Stimulated activated CD4-positive, alpha-beta T cell treated with anti-CD3 and anti-CD28 coated beads, Interleukin-4, amount 100 ng/mL, for 1 hour (primary cell): ENCODE measurements around the gene HIVEP2.
"Not testable (repeated sequence)": the region's sequence is repeated elsewhere in the genome, so short reads cannot be mapped to it uniquely, and the experiment has no call there.

ENCODE experiments used
- DNase-seq: peaks from one replicate; pipeline ENCODE4 v3.0.0-alpha.2; 2020

The HIVEP2 gene, protein sequence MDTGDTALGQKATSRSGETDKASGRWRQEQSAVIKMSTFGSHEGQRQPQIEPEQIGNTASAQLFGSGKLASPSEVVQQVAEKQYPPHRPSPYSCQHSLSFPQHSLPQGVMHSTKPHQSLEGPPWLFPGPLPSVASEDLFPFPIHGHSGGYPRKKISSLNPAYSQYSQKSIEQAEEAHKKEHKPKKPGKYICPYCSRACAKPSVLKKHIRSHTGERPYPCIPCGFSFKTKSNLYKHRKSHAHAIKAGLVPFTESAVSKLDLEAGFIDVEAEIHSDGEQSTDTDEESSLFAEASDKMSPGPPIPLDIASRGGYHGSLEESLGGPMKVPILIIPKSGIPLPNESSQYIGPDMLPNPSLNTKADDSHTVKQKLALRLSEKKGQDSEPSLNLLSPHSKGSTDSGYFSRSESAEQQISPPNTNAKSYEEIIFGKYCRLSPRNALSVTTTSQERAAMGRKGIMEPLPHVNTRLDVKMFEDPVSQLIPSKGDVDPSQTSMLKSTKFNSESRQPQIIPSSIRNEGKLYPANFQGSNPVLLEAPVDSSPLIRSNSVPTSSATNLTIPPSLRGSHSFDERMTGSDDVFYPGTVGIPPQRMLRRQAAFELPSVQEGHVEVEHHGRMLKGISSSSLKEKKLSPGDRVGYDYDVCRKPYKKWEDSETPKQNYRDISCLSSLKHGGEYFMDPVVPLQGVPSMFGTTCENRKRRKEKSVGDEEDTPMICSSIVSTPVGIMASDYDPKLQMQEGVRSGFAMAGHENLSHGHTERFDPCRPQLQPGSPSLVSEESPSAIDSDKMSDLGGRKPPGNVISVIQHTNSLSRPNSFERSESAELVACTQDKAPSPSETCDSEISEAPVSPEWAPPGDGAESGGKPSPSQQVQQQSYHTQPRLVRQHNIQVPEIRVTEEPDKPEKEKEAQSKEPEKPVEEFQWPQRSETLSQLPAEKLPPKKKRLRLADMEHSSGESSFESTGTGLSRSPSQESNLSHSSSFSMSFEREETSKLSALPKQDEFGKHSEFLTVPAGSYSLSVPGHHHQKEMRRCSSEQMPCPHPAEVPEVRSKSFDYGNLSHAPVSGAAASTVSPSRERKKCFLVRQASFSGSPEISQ (N-terminal part only)

DNA sequence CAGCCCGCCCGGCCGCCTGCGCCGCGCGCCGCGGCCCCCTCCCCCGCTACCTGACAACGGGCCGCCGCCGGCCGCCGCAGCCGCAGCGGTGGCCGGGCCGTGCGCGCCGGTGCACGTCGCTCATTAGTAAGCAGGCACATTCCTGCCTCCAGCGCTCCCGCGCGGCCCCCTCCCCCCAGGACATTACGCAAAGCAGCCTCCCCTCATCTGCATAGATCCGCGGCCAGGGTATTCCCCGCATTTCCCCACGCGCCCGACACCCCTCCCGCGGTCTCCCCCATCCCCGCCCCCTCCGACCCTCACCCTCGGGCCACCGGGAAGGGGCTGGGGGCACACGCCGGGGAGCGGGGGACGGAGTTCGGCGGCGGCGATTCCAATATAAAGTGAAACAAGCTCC lies at the start of gene HIVEP2:
HIVEP2 (minus strand) TSS at position 128 of the 397 bp plus-strand sequence. CDS start 170,438 bp downstream, outside the sequence.
- peak; percentile 91 for DNase-seq

DNA sequence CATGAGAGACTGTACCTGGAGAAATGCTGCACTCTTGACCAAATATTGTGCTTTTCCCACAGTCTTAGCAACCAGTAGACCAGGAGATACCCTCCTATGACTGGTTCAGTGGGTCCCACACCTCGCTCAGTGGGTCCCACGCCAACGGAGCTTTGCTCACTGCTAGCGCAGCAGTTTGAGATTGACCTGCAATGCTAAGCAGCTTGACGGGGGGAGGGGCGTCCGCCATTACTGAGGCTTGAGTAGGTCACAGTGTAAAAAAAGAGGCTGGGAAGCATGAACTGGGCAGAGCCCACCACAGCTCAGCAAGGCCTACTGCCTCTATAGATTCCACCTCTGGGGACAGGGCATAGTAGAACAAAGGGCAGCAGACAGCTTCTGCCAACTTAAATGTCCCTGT lies 49.0 kb upstream of the HIVEP2 start:
- no peak for DNase-seq

DNA sequence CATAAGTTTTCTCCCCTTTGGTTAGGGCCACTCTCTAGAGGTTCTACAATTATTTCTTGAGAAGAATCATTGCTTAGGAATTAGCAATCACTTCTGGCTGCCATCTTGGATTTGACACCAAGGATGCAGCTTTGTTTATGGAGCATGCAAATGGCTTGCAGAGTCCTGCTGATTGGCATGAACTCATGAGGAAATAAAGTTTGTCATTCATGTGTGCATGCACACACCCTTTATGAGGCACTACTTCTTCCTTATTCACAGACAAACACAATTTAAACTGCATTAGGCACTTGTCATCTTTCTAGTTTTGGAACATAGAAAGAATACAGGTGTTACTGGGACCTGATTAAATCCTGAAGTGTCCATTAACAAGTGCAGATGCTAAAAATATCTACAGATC lies 42.5 kb upstream of the HIVEP2 start:
- no peak for DNase-seq

DNA sequence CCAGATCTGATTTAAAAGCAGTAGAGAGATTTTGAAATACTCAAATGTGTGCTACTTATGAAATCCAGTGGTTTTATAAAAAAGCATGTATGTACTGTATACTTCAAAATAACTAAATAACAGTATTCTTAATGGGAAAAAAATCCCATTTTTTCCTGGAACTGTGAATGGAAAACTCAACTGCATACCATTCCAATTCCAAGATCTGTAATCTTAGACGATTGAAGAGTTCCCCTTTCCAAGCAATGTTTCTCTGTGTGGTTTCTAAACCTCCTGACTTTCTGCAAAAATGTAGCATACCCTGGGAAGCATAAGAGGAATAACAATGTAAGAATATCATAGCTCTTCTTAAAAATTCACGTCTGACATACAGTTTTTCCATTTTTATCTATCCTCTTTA lies 40.3 kb upstream of the HIVEP2 start:
- no peak for DNase-seq

DNA sequence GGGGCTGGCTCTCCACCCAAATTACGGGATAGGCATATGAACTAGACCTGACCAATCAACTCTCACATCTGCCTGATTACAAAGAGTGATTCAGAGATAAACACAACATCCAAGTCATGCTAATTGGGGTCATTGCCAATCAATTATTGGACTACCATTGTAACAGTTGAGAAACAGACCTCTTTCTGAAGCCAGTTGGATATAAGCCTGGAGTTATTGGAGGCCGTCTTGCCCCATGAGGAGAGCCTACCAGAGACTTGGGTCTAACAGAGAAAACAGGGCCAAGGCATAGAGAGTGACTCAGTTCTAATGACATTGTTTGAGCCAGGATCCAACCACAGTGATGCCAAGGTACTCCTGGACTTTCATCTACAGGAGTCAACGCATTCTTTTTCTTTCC lies 39.4 kb upstream of the HIVEP2 start:
- no peak for DNase-seq

DNA sequence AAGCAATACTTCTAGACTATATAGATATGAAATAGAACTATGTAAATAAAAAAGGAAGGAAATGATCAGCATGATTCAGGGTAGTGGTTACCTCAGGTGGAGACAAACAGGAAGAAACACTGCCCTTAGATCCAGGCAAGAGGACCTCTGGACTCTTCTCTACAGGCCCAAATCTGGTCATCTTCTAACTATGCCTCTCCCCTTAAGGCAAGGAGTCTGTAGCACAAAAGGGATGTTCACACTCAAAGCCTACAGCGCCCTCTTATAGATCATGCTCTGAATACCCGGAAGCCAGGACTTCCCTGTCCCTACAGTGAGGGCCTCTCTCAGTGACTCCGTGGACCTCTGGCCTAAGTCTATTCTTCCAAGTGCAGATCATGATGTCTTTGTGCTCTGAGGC lies 30.4 kb upstream of the HIVEP2 start:
- no peak for DNase-seq

DNA sequence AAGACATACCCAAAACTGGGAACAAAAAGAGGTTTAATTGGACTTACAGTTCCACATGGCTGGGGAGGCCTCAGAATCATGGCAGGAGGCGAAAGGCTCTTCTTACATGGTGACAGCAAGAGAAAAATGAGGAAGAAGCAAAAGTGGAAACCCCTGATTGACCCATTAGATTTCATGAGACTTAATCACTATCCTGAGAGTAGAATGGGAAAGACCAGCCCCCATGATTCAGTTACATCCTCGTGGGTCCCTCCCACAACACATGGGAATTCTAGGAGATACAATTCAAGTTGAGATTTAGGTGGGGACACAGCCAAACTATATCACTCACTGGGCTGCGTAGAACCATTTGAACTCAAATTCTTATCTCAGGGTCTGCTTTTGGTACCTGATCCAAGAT lies 26.0 kb upstream of the HIVEP2 start:
- not testable (repeated sequence) for DNase-seq

DNA sequence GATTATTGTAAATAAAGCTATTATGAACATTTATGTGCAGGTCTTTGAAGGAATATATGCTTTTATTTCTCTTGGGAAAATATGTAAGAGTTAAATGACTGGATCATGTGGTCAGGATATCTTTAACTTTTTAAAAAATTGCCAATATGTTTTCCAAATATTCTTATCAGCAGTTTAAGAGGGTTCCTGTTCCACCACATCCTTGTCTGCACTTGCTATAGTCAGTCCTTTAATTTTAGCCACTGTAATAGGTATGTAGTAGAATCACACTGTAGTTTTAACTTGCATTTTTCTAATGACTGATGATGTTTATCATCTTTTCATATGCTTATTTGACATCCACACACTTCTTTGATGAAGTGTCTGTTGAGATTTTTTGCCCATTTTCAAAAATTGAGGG lies 23.6 kb upstream of the HIVEP2 start:
- no peak for DNase-seq

DNA sequence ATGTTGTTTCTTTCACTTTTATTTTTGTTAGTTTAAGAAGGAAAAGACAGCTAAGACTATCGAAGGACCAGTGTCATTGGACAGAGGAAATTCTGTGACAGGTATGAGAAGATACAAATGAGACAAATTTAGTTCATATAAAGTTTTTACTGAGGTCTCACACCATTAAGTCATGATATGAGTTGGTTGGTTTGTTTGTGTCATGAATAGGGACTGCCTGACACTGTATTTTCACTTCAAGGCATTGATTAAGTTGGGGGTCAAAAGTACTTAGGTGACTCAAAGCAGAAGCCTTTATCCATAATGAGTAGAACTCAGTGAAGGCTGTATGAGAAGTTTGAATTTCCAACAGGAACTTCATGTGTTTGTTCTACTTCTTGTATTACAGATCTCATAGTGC lies 21.3 kb upstream of the HIVEP2 start:
- no peak for DNase-seq

DNA sequence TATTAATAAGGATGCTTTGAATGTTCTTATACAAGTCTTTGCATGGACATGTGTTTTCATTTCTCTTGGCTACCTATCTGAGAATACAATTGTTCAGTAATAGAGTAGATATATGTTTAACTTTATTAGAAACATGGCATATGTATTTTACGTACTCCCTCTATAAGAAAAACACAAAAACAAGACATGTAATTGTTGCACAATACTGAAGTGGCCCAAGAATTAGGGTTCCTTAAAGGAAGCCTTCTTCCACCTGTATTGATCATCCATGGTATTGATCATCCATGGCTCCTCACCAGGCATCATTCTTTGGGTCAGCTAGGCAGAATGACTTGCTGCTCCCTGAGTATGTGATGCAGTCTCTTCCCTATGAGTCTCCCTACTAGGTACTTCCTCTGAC lies 20.2 kb upstream of the HIVEP2 start:
- DNase-seq, result no peak

DNA sequence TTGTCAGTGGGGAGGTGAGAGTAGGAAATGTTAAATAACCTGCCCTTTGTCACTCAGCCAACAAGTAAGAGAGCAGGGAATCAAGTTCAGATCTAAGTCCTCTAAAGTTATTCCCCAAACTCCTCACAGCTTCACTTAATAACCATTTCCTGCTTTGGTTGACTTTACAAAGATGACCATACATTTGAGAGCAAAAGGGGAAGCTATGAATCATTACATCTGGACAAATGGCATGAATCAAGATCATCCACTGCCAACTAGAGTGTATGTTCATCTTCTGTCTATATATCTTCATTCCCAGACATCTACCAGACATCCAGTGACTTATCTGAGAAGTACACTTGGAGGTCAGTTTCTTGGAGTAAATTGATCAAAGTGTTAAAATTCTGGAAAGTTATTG lies 15.1 kb upstream of the HIVEP2 start:
- DNase-seq, result no peak

DNA sequence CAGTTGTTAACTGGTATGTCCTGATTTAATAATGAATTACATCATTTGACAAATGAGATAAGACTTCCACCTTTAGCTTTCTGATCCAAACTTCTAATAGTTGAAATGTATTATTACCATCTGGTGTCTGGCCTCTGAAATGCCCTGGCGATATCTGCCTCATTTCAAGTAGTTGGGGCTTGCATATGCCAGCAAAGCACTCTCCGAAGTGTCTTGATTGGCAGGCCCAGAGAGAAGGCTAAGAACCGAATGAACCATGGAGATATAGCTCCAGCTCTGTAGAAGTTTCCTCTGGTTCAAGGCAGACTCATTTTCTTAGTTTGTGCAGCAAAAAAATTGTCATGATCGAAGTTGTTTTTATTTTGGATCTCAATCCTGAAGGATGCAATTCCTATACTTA lies 13.4 kb upstream of the HIVEP2 start:
- no peak for DNase-seq

DNA sequence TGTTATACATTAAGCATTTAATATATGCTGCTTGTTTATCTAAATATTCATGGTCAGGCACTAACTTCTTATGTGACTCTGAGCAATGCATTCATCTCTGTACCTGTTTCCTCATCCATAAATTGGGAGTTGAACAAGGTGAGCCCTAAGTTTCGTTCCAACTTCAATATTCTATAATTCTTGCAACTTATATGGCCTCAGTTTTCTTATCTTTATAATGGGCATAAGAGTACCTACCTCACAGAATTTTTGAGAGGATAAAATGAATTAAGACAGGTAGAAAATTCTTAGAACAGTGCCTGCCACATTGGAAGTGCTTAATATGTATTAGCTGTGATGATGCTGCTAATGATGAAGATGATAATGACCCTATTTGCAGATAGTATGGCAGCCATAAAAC lies 11.8 kb upstream of the HIVEP2 start:
- DNase-seq, result no peak

DNA sequence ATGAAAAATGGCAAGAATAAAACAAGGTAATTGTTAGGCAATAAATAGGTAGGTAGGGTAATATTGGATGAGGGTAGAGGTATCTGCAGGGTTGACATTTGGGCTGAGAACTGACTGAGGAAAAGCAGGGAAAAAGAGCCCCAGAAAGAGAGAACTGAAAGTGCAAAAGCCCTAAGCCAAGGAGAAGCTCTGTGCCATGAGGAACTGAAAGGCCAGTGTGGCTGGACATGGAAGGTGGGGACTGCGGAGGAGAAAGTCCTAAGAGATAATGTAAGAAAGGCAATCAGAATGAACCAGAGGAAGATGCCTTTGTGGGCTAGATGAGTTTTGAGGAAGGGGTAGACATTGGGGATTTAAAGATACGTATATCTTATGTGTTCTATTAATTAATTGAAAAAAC lies 9.9 kb upstream of the HIVEP2 start:
- DNase-seq, result no peak

DNA sequence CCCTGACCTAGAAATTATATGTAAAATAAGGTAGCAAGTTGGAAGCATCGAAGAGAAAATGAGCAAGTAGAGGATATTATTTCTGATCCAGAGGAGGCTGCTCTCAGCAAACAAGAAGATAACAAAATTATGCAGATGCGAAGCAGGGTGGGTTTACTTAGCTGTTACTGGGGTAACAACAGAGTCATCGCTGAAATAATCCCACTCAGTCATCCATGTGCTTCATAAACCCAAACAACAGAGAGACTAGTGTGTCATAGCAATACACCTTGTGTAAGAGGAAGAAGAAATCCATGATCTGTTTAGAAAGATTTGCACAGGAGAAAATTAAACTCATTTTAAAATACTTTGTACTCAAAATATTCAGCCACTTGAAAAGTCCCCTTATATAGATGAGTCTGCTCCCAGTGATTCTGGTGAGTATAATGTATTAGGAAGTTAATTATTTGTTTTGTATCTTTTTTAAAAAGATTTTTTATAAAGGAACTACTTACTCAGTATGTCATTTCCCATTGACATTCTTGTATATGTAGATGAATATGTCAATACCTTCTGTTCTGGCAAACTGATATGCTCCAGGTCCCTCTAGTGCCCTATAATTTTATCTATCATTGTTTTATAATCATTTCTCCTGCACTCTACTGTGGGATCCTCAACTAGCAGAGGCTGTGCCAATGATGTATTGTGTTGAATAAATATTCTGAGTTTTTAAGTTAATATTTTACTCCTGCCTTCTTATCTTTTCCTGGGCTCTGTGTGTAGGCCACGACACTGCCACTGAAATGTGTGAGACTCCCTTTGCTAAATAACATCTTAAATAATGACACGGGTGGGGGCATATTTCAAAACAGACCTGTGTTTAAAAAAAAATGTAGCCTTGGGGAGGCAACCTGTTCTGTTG lies 8.6 kb upstream of the HIVEP2 start:
- DNase-seq, result no peak

DNA sequence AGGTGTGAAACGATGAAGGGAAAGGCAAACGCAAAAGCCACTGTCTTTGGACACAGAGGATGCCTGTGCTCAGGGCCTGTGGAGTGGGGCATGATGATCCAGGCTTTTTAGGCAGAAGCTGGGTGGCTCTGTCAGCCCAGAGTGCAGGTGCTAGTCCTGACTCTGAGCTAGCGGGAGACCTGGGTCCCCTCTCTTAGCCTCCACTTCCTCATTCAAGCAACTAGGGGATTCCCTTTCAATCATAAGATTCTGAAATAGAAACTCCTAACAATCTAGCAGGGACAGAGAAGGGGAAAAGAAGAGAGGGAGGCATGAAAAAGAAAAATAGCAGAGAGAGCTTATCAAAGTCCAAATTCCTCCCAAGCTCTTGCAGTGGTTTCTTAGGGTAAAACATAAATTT lies 7.6 kb upstream of the HIVEP2 start:
- DNase-seq, result no peak

DNA sequence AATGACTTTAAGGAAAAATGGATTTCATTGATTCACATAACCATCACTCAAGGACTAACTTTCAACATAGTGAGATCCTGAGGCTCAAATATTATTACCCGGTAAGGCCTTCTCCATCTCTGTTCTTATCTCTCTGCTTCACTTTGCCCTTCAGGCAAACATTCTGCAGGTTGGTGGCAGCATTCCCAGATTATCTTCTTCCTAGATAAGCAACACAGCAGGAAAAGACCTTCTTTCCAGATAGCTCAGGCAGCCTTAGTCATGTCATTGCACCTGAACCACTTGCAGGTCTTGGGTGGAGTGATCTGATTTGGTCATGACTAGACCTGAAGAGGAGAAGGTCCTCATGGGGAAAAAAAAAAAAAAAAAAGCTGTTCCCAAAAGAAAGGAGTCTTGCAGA lies 5.3 kb upstream of the HIVEP2 start:
- DNase-seq, result no peak

DNA sequence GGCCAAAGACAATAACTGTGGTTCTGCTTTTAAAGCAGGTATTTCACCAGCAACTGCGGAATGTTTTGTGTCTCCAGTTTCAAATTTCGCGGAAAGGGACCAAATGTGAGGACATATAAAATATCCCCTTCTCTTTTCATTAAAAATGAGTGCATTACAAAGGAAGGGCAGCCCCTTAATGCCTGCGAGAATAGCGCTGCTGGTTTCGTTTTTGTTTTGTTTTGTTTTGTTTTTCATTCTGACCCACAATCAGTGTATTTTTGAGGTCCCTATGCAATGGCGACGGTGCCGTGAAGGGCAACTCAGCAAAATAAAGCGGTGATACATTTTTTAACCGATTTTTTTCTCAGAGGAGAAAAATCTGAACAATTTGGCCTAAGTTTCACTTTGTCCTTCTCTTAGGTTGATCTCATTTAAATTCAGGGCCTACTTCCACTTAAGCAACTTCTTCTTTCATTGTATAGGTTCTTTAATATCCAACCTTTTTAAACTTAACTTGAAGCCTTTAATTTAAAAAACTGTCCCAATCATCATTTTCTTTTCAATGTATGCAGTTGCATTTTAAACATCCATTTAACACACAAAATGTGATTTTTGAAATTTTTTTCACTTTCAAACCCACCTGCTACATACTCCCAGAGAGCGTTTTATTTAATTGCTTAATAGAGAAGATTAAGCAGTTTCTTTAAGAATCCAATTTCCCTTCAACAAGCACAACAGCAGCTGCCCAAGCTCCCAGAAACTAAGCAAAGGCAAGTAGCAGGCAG lies 2.9 kb upstream of the HIVEP2 start:
- DNase-seq, result peak; percentile 19

DNA sequence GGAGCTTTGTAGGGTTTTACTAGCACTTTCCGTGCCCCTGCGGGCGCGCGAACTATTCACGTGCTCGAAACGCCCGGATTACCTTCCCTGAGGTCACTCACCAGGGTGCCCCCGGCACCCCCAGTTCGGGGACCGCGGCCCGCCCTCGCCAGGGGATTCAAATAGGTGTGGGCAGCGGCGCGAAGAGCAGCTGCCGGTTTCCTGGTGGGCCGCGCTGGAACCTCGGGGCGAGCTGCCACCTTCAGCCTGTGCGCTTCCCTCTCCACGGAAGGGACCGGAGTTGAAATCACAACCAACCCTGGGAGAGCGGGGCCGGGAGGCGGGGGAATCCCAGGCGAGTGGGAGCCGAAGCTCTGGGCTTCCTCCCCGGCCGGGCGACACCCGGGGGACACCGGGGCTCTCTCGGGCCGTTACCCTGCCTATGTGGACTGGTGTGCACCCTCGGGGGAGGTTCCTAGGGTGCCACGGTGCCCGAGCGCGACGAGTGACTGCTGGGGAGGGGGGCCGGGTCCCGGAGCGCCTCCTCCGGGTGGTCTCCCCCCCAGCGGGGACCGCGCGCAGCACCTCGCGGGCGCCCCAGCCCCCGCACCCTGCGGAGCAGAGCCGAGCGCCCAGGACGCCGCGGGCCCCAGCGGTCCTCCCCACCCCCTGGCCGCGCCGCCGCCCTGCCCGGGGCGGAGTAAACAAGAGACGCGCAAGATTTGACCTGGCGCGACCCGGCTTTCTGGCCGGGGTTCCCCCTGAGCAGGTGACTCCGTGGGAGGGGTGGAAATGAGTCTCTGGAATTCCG lies 2.1 kb upstream of the HIVEP2 start:
- DNase-seq, result peak; percentile 79

DNA sequence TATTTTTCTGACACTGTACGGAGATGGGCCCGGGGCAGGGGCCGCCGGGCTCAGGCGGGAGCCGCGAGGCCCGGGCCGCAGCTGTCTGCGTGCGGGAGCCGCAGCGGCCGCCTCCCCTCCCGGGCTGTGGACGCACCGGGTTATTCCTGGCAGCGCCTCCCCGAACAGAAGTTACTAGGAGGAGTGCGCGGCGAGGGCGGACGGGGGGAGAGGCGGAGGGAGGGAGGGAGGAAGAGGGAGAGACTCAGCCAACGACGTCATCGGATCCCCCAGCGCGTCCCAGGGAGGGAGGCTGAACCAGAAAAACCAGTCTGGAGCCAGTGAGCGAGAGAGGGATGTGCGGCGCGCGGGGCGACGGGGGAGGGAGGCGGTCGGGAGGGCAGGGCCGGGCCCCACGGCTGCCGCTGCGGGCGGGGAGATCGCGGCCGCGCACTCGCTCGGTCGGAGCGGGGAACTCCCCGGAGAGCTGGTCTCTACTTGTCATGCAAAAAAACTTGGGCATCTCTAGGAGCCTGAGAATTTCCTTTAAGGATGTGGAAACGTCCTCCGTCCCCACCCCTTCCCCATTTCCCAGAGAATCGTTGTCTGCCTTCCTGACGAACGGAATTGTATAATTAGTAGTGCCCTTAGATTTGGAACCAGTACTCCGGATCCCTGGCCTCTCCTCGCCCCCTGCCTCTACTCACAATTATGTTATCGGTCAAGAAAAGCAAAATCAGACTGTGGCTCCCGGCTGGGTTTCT lies 1.4 kb upstream of the HIVEP2 start:
- DNase-seq, result peak; percentile 88
